NT2/D1 (cell line): ENCODE measurements around the gene OR2S2.

ENCODE experiments used
- SUZ12 ChIP-seq: IDR thresholded peaks from 2 replicates; pipeline ENCODE4 v1.6.1; 2011; ENCODE audit not compliant: insufficient read length, insufficient read depth; ENCODE audit errors: extremely low read depth
- YY1 ChIP-seq: IDR thresholded peaks from 2 replicates; pipeline ENCODE4 v1.6.1; 2011; ENCODE audit not compliant: insufficient read length, insufficient read depth
- ZNF274 ChIP-seq: IDR thresholded peaks from 2 replicates; pipeline ENCODE4 v1.6.1; 2011; ENCODE audit warnings: mild to moderate bottlenecking, low read depth, low read length

GRCh38 chr9:35939679-35940250 is 18.2 kb downstream of the OR2S2 start:
- no peak for TF ChIP-seq YY1
- no peak for TF ChIP-seq ZNF274
- no peak for TF ChIP-seq SUZ12
